Prostate gland (tissue), 2 donors: ENCODE results near the gene VIPR2.

ENCODE experiments used
- POLR2AphosphoS5 ChIP-seq: sonication (generic); formaldehyde crosslinking; IDR thresholded peaks from one replicate; pipeline ENCODE4 v1.6.1; 2017; ENCODE audit warnings: antibody characterized with exemption
- TF ChIP-seq, protein P1 (sequence below), 4 experiments: fragments of 200-600 bp in 2 of 4; fragments of 450-650 bp in 2 of 4; sonication (generic) in 2 of 4; IDR thresholded peaks; 1 replicate in 3 of 4; 2 replicates in 1 of 4; pipeline ENCODE4 v1.5.1; 2016 to 2019; ENCODE audit warnings: antibody characterized with exemption in 4 of 4, mild to moderate bottlenecking in 2 of 4, moderate library complexity in 2 of 4

- no peak for TF ChIP-seq POLR2AphosphoS5
- TF ChIP-seq, protein P1, sequence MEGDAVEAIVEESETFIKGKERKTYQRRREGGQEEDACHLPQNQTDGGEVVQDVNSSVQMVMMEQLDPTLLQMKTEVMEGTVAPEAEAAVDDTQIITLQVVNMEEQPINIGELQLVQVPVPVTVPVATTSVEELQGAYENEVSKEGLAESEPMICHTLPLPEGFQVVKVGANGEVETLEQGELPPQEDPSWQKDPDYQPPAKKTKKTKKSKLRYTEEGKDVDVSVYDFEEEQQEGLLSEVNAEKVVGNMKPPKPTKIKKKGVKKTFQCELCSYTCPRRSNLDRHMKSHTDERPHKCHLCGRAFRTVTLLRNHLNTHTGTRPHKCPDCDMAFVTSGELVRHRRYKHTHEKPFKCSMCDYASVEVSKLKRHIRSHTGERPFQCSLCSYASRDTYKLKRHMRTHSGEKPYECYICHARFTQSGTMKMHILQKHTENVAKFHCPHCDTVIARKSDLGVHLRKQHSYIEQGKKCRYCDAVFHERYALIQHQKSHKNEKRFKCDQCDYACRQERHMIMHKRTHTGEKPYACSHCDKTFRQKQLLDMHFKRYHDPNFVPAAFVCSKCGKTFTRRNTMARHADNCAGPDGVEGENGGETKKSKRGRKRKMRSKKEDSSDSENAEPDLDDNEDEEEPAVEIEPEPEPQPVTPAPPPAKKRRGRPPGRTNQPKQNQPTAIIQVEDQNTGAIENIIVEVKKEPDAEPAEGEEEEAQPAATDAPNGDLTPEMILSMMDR (IDR thresholded peaks at IDR 0.05): no peak
Observed at GRCh38 chr7:159033956-159034355, 110.7 kb downstream of the VIPR2 start.
